NB4 (cell line): ENCODE measurements around the gene LYZ.

Experiments
- CTCF ChIP-seq: IDR thresholded peaks from one replicate; pipeline ENCODE4 v1.5.1; 2012; ENCODE audit warnings: low read depth, low read length
- MAX ChIP-seq: IDR thresholded peaks from 2 replicates; pipeline ENCODE4 v1.6.1; 2011; ENCODE audit warnings: low read depth, low read length
- MYC ChIP-seq: IDR thresholded peaks from 2 replicates; pipeline ENCODE4 v1.6.1; 2011; ENCODE audit warnings: low read depth, low read length
- POLR2A ChIP-seq: IDR thresholded peaks from 2 replicates; pipeline ENCODE4 v1.6.1; 2011; ENCODE audit warnings: mild to moderate bottlenecking; ENCODE audit not compliant: insufficient read length; ENCODE audit errors: extremely low read depth

GRCh38 chr12:69330475-69331473 lies 17.4 kb upstream of the LYZ start:
- TF ChIP-seq POLR2A (no peak), CTCF (no peak), MAX (no peak), MYC (no peak)
